ENCODE results near the gene LOX.

LOX gene, protein sequence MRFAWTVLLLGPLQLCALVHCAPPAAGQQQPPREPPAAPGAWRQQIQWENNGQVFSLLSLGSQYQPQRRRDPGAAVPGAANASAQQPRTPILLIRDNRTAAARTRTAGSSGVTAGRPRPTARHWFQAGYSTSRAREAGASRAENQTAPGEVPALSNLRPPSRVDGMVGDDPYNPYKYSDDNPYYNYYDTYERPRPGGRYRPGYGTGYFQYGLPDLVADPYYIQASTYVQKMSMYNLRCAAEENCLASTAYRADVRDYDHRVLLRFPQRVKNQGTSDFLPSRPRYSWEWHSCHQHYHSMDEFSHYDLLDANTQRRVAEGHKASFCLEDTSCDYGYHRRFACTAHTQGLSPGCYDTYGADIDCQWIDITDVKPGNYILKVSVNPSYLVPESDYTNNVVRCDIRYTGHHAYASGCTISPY

DNA sequence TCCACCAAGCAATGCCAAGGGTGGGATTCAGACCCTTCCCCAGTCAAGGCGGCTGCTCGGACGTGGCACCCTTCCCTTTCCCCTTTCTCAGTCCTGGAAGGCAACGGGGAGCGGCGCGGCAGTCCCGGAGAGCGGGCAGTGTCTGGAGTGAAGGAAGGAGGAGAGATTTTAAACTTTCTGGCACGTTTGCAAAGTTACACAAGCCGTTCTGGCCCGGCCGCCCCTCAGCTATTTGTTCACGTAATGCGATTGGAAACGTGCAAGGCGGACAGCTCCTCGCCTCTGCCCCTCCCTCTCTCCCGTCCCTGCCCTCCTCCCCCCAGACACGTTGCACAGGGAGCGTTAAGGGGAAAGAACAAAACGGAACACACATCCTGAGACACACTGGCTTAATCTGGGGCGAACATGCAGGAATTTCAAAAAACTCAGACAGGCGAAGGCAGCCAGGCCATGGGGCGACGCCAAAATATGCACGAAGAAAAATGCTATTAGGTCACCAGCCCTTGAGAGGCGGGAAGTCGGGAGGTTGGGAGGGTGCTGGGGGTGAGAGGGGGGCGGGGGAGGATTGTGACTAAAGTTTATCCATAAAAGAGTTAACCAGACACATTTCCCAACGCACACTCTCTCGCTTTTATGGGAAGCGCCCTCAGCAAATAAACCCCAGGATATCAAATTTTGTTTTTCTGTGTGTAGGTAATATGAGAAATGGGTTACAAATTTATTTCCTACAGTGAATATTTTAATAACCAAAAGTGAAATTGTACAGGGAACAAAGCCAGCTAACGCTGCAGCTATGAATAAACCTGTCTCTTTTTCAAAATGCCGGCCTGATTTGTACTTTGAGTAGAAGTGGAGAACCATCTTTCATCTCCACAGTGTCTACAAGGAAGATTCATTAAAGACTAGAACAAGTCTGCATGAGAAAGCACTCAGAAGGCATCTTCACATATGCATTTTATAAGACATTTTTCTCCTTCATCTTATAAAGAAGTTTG is at the start of gene LOX:
Gene LOX, minus strand, starts transcription at position 144 of the 995 bp plus-strand sequence. CDS start 274 bp downstream, outside the sequence.
- H3K4me3 ChIP-seq (ENCODE audit: low read depth, low read length), result peak within 1 kb of the TSS; percentile 43
- no peak for DNase-seq (ENCODE audit: low read depth)

DNA sequence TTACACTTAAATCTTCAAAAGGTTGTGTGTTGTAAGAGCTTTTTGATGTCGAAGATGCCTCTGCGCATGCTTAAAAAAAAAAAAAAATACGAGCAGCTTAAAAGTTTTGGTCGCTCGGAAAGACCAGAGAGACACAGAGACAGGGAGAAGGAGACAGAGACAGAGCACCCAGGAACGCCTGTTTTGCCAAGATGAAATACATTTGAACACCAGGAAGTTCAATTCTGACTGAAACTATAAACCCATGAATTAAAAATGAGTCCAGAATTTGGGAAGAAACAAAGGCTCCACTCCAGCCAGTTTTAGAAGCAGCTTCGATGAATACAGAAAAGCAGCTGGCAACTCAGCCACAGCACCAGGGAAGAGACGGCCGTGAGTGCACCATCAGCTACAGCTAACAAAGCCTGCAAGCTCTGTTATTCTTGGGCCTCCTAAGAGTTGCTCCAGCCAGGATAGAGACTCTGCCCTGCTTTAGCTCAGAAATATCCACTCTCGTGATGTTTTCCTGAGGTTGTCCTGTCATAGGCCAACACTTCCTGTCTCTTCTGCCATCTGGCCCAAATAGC is 48.8 kb upstream of the LOX start:
- no peak for DNase-seq (ENCODE audit: low read depth)
- TF ChIP-seq, protein P1, sequence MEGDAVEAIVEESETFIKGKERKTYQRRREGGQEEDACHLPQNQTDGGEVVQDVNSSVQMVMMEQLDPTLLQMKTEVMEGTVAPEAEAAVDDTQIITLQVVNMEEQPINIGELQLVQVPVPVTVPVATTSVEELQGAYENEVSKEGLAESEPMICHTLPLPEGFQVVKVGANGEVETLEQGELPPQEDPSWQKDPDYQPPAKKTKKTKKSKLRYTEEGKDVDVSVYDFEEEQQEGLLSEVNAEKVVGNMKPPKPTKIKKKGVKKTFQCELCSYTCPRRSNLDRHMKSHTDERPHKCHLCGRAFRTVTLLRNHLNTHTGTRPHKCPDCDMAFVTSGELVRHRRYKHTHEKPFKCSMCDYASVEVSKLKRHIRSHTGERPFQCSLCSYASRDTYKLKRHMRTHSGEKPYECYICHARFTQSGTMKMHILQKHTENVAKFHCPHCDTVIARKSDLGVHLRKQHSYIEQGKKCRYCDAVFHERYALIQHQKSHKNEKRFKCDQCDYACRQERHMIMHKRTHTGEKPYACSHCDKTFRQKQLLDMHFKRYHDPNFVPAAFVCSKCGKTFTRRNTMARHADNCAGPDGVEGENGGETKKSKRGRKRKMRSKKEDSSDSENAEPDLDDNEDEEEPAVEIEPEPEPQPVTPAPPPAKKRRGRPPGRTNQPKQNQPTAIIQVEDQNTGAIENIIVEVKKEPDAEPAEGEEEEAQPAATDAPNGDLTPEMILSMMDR (IDR thresholded peaks at IDR 0.05; ENCODE audit: insufficient read depth, low read depth, low read length, missing control alignments), result no peak

More for the DNA sequence above, at the start of gene LOX:
- TF ChIP-seq, protein P1 (IDR thresholded peaks at IDR 0.05; ENCODE audit: insufficient read depth, low read depth, low read length, missing control alignments), result no peak

DNA sequence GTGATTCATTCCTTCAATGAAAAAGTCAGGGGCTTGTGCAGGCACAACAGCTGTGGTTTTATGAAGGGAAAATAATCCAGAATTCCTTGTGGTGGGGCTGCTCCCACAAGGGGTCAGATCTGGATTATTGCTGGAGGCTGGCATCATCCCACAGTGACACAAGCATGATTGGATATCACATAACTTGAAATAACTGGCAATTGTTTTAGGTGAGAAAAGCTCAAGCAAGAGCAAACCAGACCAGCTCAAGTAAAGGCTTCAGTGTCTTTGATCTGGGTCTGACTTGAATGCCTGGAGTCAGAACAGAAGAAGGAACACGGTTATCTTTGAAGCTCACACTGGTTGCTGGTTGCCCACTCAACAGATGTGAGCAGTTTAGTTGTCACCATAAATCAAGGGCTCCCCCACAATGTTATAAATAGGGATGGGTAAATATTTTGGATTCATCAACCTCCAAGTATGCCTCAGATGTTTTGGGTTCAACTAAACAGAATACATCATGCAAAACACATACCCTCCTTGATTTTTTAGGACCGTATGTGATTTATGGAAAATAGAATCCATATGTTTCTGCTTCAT is 48.2 kb upstream of the LOX start:
- DNase-seq (ENCODE audit: low read depth), result no peak
- TF ChIP-seq, protein P1 (IDR thresholded peaks at IDR 0.05; ENCODE audit: insufficient read depth, low read depth, low read length, missing control alignments), result no peak
- no peak overlapping the region for H3K4me3 ChIP-seq (ENCODE audit: low read depth, low read length)

More for the DNA sequence above, 48.8 kb upstream of the LOX start:
- no peak overlapping the region for H3K4me3 ChIP-seq (ENCODE audit: low read depth, low read length)

DNA sequence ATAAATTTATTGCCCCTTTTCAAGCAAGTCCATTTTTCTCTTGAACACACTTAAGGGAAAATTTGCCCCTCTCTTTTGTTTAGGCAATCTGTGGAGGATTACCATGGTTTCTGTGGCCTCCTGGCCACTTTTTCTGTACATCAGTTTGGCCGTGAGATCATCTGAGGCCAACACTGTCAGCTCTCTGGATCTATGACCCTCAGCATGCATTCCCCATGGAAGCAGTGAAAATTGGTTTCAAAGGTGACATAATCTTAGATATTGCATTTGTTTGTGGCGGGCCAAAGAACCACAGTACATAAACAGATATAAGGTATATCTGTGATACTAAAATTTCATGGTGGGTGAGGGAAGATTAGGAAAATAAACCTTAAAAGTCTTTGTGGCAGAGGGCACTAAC is 46.7 kb upstream of the LOX start:
- no peak for DNase-seq (ENCODE audit: low read depth)
- TF ChIP-seq, protein P1 (IDR thresholded peaks at IDR 0.05; ENCODE audit: insufficient read depth, low read depth, low read length, missing control alignments), result no peak
- no peak overlapping the region for H3K4me3 ChIP-seq (ENCODE audit: low read depth, low read length)

DNA sequence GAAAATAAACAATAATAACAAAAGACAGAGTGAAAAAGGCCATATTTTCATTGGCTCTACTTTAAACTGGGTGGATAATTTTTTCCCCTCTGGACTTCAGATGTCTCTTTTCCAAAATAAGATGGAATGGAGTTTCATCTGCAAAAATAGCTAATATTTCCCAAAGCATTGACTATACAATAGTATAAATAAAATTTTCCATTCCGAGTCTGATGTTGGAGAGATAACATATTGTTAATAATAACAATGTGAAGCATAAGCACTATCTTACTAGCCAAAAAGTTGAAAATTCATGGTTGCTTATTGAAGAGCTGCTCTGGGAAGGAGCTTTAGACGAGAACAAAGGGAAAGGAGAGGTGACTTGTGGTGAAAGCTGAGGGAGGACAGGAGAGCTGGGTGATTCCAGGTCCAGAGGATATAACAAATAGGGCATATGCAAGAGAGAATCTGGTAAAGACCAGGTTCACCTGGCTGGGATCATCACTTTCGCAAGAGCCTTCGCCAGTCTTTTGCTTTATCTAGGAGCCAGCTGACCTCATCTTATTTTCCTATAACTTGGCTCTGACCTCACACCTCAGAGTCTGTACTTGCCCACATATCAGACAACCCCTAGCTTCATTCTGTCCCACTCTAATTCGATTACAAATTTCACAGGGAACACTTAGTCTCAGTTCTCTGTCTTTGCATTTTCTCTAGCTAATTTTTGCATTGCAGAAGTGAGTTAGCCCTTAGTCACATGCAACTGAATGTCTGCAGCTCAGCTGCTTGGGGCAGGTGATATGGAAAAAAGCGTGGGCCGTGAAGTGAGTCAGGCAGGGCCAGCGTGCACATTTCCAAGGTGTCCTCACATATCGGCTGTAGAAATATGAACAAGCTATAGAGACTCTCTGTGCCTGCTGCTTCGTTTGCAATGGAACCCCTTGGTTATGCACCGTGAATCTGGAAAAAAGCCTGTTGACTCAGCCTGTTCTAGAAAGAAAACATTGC is 43.7 kb upstream of the LOX start:
- H3K4me3 ChIP-seq (ENCODE audit: low read depth, low read length), result no peak overlapping the region
- DNase-seq (ENCODE audit: low read depth), result no peak
- TF ChIP-seq, protein P1 (IDR thresholded peaks at IDR 0.05; ENCODE audit: insufficient read depth, low read depth, low read length, missing control alignments), result no peak

Data from GM12865 (cell line).